ENCODE data around the gene CORO2A.
"Not testable (repeated sequence)": the region's sequence is repeated elsewhere in the genome, so short reads cannot be mapped to it uniquely, and the experiment has no call there.

CORO2A gene

GRCh38 chr9:98135938-98136337 is 56.5 kb downstream of the CORO2A start:
- no peak for DNase-seq (ENCODE audit: low read depth)

GRCh38 chr9:98135558-98135934 is 56.9 kb downstream of the CORO2A start:
- no peak for DNase-seq (ENCODE audit: low read depth)

GRCh38 chr9:98134702-98135557 is 57.5 kb downstream of the CORO2A start:
- DNase-seq (ENCODE audit: low read depth), result no peak

- DNase-seq (ENCODE audit: low read depth), result no peak
Measured at GRCh38 chr9:98132806-98133631, 59.4 kb downstream of the CORO2A start.

GRCh38 chr9:98132158-98132557 is 60.3 kb downstream of the CORO2A start:
- DNase-seq (ENCODE audit: low read depth), result no peak

- DNase-seq (ENCODE audit: low read depth), result no peak
Measured at GRCh38 chr9:98130576-98131228, 61.7 kb downstream of the CORO2A start.

GRCh38 chr9:98130060-98130459 is 62.4 kb downstream of the CORO2A start:
- DNase-seq (ENCODE audit: low read depth), result not testable (repeated sequence)

- no peak for DNase-seq (ENCODE audit: low read depth)
Measured at GRCh38 chr9:98129451-98129881, 63.0 kb downstream of the CORO2A start.

- no peak for DNase-seq (ENCODE audit: low read depth)
Measured at GRCh38 chr9:98128316-98128715, 64.1 kb downstream of the CORO2A start.

- no peak for DNase-seq (ENCODE audit: low read depth)
Measured at GRCh38 chr9:98127226-98127625, 65.2 kb downstream of the CORO2A start.

- DNase-seq (ENCODE audit: low read depth), result no peak
Measured at GRCh38 chr9:98124637-98125426, 67.6 kb downstream of the CORO2A start.

GRCh38 chr9:98124091-98124490 is 68.3 kb downstream of the CORO2A start:
- not testable (repeated sequence) for DNase-seq (ENCODE audit: low read depth)

GRCh38 chr9:98121058-98121457 is 71.4 kb downstream of the CORO2A start:
- DNase-seq (ENCODE audit: low read depth), result no peak

GRCh38 chr9:98120476-98120875 is 72.0 kb downstream of the CORO2A start:
- DNase-seq (ENCODE audit: low read depth), result no peak

- peak; percentile 3 for DNase-seq (ENCODE audit: low read depth)
Measured at GRCh38 chr9:98118640-98119601, 73.5 kb downstream of the CORO2A start, which contains the start of gene TRIM14. Gene TRIM14, minus strand, starts transcription at chr9:98119222. Its CDS starts 34 bp downstream, at chr9:98119188.

- no peak for DNase-seq (ENCODE audit: low read depth)
Measured at GRCh38 chr9:98117984-98118639, 74.3 kb downstream of the CORO2A start.

GRCh38 chr9:98117097-98117496 is 75.3 kb downstream of the CORO2A start:
- not testable (repeated sequence) for DNase-seq (ENCODE audit: low read depth)

GRCh38 chr9:98109052-98109451 is 83.4 kb downstream of the CORO2A start:
- DNase-seq (ENCODE audit: low read depth), result no peak

- DNase-seq (ENCODE audit: low read depth), result no peak
Measured at GRCh38 chr9:98108531-98109031, 83.9 kb downstream of the CORO2A start.

GRCh38 chr9:98107926-98108325 is 84.5 kb downstream of the CORO2A start:
- no peak for DNase-seq (ENCODE audit: low read depth)
